ENCODE results near the gene PLCB1.
"Not testable (repeated sequence)": the region's sequence is repeated elsewhere in the genome, so short reads cannot be mapped to it uniquely, and the experiment has no call there.

PLCB1 gene

DNA sequence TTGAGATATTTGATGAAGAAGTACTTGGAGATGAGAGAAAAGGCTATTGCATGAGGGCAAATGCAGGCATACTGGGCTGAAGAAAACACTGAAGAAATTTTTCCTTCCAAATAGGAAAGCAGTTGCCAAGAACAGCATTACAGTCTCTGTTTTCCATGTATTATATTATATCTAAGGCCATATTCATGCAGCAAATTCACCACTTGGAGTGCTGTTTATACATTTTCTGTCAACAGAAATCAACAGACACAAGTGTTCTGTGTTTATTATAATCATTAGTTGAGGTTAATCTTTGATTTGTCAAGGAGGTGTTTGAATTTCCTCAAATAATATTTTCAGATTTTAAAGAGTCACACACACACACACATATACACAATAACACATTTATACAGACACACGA lies 668.0 kb downstream of the PLCB1 start:
- FAIRE-seq, result no peak

DNA sequence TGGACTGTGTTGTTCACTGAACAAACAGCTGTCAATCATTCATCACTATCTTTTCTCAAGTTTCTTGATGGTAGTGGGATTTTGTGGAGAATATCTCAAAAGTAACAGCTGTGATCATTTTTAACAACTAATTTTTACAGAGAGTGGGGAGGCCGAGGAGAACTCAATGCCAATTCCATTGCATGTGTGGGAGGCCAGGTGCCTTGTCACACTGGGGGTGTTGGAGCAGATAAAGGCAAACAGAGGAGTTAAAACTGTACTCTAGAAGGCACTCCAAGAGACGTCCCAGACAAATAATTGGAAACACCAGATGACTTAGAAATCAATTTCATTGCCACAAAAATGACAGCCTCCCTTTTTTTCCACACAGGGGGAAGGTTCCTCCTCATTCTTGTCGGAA lies 669.6 kb downstream of the PLCB1 start:
- FAIRE-seq, result no peak

DNA sequence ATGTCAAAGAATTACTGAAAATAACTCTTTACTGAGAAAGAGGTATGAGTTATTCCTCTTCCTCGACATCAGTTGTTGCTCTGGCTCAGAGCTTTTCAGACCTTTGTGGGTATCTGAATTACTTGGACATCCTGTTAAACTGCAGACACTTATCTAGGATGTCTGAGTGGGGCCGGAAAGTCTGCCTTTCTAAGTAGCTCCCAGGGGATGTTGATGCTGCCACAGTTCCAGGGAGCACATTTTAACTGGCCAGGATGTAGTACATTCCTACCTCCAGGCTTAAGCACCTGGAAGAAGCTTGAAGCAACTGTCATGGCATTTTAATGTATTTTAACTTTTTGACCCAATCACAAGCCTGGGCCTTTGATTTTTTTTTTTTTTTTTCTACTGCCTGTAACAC lies 671.0 kb downstream of the PLCB1 start:
- no peak for FAIRE-seq

DNA sequence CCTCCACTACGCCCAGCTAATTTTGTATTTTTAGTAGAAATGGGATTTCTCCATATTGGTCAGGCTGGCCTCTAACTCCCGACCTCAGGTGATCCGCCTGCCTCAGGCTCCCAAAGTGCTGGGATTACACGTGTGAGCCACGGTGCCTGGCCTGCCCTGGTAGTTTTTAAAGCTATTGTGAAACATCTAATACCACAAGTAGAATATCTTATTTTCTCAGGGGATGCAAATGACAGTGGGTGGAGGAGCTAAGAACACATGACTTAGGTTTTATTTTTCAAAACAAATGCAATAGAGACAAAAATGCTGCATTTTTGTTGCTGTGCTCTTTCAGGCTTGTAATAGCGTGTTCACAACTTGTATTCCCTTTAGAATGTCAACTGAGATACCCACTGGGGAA lies 671.9 kb downstream of the PLCB1 start:
- FAIRE-seq, result no peak

DNA sequence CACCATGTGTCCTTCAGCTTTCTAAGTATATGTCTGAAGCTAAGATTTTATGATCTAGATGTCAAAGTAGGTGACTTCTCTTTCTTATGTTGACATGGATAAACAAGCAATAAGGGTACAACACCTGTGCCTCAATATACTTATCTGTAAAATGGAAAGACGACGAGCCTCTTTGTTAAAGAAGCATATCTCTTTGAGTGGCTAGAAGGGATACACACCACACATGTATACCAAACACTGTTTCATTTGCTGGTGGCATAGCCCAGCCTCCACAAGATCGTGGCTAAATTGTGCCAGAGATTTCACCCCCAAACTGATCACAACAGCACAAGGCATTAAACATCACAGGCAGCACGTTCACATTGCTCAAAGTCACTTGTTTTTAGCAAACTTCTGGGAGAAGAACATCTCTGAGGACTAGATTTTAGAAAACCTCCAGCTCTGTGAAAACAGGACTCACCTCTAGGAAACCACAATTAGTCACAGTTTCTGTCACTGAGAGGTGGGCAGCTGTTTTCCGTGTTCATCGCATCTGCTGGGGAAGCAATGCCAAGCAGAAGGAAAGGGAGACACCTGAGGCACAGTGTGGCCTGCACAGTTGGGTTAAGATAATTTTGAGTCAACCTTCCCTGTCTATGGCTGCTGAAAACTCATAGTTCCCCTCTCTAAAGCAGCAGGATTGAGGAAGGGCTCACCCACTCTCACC lies 673.8 kb downstream of the PLCB1 start:
- FAIRE-seq, result no peak

DNA sequence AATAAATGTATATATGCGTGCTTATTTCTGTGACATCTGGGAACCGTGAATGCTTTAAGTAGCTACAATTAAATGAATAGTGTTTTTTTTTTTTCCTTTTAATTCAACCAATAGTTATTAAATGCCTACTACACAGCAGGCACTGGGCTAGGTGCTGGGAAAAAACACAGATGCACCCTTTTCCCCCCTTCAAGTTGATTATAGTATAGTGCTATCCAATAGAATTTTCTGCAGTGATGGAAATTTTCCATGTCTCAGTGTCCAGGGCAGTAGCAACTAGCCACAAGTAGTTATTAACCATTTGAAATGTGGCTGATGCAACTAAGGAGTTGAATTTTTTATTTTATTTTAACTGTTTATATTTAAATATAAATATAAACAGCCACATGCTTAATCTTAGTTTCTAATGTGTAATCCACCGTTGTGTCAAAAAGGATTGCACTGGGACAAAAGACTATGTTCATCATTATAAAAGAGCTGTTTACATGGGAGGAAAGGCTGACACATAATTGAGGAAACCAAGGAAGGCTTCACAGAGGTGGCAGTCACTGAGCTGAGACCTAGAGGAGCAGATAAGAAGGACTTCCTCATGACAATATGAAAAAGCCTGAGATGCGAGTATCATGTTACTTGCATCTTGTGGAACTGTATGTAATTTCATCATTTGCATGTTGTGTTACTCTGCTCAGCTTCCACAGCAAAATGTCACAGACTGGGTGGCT lies 675.6 kb downstream of the PLCB1 start:
- FAIRE-seq, result no peak

DNA sequence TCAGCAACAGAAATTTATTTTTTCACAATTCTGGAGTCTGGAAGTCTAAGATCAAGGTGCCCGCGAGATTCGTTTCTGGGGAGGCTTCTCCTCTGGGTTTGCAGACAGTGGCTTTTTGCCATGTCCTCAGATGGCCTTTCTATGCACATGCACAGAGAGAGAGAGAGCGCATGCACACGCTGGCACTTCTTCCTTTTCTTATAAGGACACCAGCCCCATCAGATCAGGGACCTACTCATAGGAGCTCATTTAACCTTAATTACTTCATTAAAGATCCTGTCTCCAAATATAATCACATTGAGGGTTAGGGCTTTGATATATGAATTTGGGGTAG lies 676.1 kb downstream of the PLCB1 start:
- FAIRE-seq, result peak; percentile 30

DNA sequence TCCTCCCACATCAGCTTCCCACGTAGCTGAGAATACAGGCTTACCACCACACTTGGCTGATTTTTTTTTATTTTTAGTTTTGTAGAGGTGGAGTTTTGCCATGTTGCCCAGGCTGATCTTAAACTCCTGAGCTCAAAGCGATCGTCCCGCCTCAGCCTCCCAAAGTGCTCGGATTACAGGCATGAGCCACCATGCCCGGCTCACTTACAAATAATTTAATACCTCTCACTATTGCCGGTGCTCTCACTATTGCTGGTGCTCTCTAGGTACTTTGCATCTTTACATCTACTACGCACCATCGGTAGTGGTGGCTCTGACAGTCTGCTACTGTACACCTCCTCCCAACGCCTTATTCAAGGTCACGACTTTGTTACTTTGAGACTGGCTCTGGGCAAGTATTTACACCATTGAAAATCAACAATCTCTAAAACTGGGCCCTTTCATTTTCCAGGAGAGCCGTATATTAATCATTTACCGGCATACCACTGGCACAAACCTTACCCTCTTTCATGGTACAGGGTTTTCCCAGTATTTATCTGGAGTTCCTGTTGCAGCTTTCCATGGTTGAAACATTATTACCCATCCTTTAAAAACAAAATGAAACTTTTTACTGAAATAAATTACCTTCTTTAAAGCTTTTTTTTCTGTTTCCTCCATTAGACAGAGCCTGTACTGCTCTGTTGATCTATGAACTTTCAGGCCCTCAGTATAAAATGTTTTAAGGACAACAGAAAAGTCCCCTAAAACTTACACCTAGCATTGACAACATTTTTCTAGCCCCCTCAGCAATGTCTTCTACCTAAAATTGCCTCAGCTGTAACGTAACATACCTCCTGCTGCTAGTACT lies 677.3 kb downstream of the PLCB1 start:
- FAIRE-seq, result no peak

DNA sequence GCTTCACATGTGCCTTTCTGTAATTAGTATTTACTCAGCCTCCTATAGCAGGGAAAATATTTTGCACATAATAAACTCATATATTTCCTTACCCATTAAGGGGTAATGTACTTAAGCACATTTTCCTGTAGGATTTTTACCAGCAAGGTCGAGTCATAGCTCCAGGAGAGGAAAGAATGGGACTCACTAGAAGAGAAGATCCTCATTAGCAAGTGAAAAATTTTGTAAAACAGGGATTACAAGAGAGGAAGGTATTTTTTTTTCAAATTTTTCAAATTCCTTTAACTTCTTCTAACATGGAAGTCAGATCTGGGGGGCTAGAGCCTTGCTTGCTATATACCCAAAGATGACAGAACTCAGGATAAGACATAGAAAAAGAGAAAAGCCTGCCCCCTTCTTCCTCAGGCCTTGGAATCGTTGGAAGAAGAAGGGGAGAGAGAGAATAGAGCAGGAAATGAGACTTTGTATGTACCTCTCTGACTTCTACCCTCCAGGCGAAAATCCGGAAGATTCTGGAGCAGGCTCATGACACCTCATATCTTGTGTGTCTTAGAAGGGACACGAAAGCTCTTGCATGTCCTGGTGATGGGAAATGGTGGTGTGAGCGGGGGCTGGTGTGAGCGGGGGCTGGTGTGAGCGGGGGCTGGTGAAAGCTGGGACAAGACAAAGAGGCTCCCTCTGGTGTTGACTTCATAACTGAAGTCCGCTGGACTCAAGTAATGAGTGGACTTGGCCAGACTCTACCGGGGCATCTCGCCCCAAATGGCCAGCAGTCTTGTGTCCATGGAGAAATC lies 679.9 kb downstream of the PLCB1 start:
- no peak for FAIRE-seq

DNA sequence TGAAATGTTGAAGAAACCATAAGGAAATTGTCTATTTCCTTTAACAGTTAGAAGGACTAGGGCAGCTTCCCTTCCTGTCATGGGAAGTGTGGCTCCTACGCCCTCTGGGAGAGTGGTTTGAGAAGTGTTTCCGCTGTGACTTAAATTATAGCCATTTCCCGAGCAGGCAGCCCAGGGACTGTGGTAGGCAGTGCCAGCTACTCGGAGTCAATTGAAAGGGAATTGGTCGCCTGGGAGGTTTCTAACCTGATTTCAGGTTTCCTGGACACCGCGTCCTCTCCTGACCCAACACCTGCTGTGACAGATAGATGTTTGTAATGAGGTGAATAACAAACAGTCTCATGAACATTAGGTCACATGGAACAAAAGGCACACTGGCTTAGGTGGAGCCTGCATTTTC lies 680.8 kb downstream of the PLCB1 start:
- FAIRE-seq, result no peak

DNA sequence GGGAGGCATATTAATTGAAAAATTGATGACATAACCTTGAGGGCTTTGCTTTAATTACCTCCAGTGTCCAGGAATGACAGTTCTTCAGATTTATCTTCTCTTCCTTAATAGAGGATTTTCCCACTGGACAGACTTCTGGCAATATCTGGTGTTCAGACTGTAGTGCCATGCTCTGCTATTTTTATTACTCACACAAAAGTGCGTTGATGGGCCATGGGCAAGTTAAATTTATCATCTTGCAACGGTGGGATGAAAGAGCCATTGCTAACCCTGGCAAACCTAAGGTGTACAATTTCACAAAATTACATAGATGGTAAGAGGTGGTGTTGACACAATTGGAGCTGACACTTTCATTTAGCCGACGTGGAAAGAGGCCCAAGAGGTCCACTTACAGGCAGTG lies 683.1 kb downstream of the PLCB1 start:
- no peak for FAIRE-seq

DNA sequence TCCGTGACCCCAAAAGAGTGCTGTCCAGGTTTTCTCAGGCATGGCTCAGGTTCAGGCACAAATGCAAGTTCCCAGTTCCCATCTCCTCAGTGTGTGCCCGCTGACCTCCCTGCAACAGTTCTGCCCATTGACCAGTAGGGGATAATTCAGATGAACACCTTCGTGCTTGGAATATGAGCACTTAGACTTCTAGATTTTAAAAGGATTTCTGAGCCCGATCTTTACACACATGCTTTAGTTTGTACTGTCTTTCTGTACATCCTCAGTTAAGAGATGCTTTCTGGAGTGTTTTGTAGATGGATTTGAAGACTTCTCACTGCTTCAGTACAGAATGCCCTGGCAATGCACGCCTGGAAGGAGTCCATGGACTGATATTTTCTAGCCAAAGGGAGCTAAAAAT lies 697.2 kb downstream of the PLCB1 start:
- no peak for FAIRE-seq

DNA sequence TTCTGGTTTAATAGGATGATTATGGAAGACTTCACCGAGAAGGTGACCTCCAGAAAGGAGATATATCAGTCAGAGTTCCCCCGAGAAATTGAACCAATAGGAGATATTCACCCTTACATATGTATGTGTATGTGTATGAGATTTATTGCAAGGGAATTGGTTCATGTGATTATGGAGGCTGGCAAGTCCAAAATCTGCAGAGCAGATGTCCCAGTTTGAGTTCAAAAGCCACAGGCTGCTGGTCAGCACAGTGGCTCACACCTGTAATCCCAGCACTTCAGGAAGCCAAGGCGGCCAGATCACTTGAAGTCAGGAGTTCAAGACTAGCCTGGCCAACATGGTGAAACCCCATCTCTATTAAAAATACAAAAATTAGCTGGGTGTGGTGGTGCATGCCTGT lies 702.2 kb downstream of the PLCB1 start:
- FAIRE-seq, result not testable (repeated sequence)

DNA sequence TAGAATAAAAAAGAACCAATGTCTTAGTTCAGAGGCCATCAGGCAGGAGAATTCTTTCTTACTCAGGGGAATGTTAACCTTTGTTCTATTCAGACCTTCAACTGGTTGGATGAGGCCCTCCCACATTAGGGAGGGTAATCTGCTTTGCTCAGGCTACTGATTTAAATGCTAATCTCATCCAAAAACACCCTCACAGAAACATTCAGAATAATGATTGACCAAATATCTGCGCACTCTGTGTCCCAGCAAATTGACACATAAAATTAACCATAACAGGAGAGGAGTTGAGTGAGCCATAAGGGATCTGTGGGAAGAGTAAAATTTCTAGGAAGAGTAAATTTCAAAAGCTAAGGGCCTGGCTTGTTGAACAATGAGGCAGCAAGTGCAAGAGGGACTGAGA lies 702.8 kb downstream of the PLCB1 start:
- no peak for FAIRE-seq

DNA sequence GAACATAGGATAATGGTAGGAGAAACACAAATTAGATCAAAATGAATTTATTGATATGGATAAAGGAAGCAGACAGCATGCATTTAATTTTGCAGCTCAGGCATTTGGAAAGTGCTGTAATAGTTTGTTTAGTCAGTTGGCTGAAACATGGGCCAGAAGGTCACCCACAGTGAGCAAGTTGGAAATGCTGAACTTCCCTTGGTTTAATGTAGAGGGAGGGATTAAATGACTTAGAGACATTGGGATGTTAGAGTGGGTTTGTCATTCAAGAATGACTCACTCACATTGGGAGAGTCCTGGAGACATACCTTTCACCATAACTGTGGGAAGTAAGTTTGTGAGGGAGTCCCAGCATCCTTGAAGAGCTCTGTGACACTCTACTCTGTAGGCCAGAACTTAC lies 705.3 kb downstream of the PLCB1 start:
- no peak for FAIRE-seq

DNA sequence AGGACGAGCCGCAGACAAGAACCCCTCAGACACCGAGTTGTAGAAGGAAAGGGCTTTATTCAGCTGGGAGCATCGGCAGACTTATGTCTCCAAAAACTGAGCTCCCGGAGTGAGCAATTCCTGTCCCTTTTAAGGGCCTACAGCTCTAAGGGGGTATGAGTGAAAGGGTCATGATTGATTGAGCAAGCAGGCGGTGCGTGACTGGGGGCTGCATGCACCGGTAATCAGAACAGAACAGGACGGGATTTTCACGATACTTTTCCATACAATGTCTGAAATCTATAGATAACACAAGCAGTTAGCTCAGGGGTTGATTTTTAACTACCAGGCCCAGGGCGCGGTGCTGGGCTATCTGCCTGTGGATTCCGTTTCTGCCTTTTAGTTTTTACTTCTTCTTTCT lies 710.5 kb downstream of the PLCB1 start:
- FAIRE-seq, result no peak

DNA sequence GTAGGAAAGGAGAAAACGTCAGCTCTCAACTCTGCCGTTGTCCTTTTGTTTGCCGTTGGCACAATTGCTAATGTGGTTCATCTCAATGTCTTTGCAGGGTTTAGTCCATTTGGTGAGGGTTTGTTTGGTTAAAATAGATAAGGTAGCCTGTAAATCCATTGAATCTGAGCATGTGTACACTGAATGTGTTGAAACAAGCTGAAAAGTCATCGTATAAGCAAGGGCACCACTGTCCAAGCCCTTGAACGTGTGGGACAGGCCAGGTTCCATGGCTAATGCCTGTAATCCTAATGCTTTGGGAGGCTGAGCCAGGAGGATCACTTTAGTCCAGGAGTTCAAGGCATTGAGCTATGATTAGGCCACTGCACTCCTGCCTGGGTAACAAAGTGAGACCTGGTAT lies 712.1 kb downstream of the PLCB1 start:
- peak; percentile 66 for FAIRE-seq

DNA sequence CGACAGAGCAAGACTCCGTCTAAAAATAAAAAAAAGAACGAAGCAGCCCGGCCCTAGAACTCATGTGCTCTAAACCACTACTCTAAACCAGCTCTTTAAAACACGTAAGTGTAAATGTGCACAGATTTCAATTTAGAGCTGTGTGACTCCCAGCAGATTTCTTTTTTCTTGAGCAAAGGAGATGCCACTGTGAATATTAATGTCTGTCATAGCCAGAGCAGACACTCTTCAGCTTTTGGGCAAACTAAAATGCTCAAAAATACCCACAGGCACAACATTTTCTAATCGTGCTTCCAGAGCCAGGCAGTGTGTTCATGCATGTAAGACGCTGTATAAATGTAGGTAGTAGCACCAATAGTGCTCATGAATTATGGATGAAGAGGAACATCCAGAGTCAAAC lies 717.9 kb downstream of the PLCB1 start:
- no peak for FAIRE-seq

DNA sequence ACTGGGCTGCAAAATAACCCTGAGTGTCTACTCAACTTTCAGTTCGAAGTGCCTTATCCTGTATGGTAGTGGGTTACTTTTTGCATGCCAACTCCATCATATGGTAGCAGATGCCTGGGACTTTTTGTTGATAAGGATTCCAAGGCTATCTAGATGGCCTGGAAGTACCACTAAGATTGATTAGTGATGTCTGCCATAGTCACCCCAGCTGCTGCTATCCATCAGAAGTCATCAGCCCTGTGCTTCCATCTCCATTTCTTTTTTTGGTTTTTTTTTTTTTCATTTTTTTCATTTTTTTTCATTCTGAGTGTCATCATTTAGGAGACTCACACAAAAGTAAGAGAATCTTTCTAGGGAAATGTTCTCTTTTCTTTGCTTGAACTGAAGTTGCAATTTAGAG lies 719.4 kb downstream of the PLCB1 start:
- no peak for FAIRE-seq

DNA sequence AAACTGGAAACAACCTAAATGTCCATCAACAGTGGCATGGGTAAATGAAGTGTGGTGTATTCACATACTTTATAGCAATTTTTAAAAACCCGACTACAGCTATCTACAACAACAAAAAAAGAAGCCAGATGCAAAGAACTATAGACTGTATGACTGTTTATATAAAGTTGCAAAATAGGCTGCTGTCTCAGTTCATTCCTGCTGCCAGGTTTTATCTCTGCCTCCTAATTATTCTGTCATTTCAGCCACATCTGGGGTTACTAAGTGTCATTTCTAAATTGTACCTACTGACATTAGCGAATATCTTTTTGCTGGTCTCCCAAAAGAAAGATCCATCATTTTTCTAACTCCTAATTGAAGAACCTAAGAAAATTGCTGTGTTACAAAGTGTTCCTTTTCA lies 719.9 kb downstream of the PLCB1 start:
- not testable (repeated sequence) for FAIRE-seq

DNA sequence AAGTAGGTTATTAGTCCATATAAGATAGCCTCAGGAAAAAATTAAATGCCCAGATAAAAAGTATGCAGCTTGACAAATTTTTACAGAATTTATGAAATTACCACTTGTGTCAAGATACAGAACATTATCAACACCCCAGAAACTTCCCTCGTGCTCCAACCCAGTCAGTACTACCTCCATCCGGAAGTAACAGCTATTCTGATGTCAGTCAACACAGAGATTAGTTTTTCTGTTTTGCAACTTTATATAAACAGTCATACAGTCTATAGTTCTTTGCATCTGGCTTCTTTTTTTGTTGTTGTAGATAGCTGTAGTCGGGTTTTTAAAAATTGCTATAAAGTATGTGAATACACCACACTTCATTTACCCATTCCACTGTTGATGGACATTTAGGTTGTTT lies 721.1 kb downstream of the PLCB1 start:
- not testable (repeated sequence) for FAIRE-seq

DNA sequence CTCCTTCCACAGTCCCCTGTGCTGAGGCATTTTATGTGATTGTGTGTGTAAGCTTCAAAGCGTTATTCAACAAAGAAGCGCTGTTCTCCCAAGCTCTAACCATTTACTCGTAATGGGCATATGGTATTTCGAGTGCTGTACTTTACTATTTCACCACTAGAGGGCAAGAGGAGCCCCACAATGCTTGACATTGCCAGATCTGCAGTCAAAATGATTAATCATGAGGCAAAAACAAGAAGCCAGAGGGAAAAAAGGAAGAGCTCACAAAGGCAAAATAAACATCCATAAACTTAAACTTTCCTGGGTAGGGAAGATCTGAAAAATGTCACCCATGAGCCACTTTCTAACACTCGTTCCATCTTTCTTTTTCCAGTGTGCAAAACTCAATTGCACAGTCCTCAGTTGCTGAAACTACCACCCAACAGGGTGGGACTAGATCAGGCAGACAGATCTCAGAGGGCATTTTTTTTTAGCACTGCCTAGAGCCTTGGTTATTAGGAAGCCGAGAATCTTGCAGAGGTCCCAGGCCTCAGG lies 721.8 kb downstream of the PLCB1 start:
- FAIRE-seq, result peak; percentile 93

DNA sequence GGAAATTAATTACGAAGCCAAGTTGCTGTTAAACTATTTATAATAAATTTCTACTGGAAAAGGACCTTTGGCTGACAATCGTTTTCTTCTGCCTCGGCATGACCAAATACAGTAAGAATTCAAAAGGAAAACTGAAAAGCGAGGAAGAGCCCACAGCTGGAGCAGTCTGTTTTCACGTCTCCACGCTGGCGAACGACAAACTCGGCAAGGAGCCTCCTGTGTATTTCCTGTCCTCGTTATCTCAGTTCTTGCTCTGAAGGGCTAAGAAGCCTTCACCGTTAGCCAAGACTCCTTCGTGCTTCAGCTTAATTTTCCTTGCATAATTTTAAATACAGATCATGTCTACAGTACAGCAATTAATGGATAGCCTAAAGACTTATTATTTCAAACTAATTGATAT lies 722.5 kb downstream of the PLCB1 start:
- no peak for FAIRE-seq
